ENCODE data around the gene PDLIM4.

The PDLIM4 gene, protein sequence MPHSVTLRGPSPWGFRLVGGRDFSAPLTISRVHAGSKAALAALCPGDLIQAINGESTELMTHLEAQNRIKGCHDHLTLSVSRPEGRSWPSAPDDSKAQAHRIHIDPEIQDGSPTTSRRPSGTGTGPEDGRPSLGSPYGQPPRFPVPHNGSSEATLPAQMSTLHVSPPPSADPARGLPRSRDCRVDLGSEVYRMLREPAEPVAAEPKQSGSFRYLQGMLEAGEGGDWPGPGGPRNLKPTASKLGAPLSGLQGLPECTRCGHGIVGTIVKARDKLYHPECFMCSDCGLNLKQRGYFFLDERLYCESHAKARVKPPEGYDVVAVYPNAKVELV

DNA sequence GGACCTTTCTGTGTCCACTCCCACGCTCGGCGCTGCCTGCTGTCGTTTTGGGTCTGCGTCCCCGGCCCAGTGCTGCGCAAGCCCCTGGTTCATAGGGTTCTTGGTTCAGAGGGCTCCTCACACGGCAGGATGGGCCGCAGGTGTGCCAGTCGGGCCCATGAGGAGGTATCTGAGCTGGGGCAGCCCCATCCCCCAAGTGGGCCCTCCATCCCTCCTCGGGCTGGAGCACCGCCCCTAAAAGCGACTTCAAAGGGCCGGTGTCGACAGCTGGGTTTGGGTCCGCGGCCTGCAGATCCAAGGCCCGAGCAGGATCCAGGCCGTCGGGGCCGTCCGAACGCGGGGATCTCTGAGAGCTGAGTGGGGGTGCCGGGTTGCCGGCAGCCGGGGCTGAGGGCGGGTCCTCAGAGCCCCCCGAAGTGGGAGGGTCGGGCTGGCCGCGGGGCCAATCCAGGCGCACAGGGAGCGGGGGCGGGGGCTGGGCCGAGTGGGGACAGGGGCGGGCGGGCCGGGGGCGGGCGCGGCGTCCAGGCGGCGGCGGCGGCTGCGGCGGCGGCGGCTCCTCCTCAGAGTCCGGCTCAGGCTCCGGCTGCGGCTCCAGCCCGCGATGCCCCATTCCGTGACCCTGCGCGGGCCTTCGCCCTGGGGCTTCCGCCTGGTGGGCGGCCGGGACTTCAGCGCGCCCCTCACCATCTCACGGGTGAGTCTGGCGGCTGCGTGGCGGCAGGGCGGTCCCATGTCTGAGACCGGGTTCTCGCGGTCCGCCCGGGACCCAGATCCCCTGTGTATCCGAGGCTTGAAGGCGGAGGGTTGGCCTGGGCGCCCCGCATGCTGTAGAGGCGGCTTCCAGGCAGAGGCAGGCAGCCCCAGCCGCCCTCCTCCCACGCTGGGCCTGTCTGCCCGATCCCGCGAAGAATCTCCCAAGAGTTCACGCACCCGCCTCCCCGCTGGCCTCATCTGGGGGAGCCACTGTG, at the start of gene PDLIM4:
TSS of gene PDLIM4 (plus strand) at position 566 of the 971 bp plus-strand sequence. CDS start at position 605, 39 bp downstream.
- DNase-seq = no peak

DNA sequence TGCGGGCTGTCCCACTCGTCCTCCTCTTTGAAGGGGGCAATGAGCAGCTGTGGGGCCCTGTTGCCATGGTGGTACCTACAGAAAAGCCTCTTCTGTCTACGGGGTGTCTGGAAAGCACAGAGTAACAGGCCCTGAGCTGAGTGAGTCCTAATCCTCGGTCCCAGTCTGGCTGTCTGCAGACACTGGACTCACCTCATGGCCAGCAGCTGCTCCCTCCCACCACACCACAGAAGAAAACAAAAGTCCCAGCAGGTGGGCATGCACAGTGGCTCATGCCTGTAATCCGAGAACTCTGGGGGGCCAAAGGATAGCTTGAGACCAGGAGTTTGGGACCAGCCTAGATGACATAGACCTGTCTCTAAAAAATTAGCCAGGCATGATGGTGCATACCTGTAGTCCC, 49.7 kb upstream of the PDLIM4 start:
- DNase-seq = no peak

DNA sequence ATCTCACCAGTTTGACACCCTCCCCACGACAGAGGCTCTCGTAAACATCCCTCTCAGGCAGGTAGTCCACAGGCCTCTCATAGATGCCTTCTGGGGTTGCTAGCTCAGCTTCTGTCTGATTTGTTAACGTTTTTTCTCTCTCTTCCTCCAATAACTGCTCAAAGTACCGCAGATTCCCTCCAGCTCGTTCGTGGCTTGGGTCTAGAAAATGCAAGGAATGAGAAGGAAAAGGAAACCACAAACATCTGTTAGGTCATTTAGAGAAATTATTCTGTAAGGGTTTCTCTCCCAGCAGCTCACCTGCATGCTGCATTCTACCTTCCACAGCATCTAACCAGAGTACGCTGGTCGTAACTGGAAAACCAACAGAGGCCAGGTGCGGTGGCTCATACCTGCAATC, 48.4 kb upstream of the PDLIM4 start:
- no peak for DNase-seq

DNA sequence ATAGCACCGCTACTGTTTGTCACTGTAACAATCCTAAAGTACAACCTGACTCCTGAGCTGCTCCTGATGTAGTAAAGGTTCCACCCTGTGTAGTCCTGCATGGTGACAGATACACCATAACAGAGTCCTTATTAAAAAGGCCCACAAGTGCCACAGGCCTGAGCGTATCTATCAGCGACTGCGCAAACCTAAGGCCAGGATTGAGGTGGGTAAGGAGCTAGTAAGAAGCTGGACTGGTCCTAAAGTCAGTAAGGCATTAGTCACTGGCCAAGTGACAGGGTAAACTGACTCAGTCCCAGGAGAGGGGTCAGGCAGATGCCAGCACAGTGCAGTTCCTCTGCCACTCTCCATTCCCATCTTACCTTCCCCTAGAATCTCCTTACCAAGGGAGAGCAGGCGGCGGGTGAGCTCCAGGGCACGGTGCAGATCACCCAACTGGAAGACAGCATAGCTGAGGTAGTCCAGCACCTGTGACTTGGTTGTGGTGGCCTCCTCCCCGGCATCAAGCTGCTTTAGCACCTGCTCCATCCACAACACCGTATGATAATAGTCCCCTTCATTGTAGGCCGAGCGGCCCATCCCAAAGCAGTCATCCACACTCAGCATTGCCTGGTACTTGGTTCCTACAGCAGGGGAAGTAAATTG, 47.5 kb upstream of the PDLIM4 start:
- DNase-seq = no peak

DNA sequence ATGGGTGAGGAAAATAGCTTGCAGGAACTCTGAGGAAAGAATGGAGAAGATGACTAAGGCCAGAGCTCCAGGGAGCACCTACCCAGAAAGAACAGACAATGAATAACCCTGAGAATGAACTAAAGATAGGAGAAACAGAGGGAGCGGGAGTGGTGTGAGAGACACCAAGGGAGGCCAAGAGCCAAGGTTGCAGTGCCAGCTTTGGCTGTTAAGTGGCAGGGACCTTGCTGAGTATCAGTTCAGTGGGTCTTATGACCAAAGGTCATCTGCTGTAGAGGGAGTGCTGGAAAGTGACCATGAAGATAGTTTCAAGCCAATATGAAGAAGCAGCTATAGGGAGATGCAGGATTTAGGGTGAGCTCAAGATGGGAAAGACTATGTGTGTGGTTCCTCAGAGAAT, 46.6 kb upstream of the PDLIM4 start:
- no peak for DNase-seq

DNA sequence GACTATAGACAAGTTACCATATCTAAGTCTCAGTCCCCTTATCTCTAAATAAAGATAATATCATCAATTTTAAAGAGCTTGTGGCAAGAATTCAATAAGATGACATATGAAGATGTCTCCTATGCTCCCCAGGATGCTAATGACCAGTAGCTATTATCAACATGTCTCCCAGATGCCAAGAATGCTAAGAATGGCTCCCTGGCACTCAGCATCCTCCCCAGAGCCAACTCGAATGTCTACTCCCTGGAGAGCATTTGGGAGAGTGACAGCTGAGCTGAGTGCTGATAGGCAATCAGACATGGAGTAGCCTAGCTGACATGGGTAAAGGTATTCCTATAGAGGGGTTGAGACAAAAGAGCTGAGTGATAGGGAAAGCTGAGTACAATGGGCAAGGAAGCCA, 45.7 kb upstream of the PDLIM4 start:
- DNase-seq = no peak

DNA sequence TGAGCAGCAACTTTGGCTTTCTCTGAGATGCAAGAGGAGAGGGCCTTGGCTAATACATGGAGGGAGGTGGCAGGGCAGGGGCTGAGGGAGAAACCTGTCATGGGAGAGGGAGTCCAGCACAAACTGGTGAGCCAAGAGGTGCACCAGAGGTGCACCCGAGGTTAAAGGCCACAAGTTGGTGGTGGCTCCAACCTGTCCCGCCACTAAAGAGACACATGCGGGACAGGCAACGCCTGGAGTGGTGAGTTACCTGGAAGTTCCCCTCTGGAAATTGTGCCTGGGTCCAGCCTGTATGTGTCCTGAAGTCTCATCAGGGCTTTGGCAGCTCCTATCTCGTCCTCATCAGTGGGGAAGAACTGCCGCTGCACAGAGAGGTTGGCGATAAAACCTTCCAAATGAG, 43.8 kb upstream of the PDLIM4 start:
- DNase-seq = no peak

DNA sequence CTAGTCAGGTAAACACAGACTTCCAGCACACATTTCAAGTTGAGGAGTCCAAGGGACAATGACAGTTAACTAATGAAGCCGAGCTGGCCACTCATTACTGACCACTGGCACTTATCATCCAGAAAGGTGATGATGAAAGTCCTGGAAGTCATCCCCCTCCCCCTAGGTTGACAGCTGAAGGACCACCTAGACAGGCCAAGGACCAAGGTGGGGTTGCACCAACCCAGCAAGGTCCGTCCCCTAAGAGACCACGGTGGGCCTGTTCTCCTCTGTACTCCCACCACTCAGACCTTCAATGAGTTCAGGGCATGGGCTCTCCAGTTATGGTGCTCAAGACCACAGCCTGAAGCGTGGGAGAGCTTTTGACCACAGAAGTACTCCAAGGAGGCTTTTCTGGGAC, 43.0 kb upstream of the PDLIM4 start:
- DNase-seq = no peak

DNA sequence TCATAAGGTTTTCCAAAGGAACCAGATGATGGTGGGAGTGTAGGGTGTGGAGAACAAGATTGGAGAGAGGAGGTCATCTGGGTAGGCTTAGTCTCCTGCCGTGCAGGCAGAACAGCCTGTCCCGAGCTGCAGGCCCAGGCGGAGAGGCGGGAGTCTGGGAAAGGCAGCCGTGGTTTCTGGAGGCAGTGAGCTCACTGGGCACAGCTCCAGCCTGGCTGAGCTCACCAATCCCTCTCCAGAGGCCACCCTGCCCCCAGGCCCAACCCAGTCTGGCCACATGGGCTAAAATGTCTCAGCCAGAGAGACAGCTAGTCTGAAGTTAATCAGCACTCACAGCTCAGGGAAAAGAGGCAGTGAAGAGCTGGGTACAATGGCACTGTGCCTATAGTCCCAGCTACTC, 42.2 kb upstream of the PDLIM4 start:
- no peak for DNase-seq

DNA sequence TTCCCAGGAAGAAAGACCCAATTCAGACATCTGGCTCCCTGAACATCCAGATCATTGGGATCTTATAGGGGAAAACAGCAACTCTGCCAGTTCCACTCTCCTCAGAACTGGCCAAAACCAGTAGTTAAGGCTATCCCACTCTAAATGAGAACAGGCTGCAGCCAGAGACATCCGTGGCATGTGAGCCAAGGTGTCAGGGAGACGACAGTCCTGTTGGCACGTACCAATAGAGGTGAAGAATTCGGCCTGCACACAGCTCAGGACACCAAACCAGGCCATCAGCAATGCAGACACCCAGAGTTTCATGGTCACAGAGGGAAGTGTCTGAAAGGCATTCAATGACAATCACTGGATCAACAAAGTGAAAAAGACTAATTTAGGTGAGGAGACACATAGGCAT, 39.2 kb upstream of the PDLIM4 start:
- DNase-seq = no peak

DNA sequence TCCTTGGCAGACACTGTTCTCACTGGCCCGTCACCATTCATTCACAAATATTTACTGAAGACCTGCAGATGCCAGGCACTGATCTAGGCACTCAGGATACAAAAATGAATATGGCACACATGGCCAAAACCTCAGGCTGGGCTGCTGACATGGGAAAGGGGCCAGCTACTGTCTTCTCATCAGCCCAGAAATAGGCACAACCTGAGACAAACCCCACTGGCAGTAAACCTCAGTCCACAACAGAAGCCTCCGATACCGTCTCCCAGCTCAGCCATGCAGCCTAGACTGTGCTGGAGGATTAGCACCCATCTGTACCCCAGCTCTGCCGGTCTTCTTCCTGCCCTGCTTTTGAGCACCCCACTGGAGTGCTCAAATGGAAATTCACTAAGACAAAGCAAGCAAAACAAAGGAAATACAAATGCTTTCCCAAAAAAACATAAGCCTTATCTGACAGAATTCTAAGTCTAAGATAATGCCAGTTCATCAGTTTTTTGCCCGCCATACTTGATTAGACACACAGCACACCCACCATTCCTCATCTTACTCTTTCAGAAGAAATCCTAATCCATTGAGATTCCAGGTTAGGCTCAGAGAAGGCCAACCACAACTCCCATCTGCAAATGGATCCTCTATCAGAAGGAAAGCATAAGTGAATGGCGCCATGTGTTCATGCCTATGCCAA, 38.1 kb upstream of the PDLIM4 start:
- no peak for DNase-seq

DNA sequence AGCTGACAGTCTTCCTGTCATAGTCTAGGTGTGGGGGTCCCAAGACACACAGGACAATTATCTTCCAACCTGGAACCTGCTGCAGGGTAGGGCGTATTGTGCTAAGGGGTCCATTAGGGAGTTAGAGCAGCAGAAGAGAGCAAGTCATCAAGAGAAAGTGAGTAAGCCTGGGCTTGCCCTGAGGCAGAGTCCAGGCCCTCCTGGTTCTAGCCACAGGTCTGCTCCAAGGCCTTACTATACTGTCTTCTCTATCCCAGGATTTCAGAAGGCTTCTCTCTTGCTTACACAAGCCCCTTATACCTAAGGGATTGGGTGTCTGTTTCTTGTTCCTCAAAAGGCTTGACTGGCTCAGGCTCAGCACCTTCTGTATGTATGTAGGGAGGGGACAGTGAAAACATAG, 37.5 kb upstream of the PDLIM4 start:
- no peak for DNase-seq

DNA sequence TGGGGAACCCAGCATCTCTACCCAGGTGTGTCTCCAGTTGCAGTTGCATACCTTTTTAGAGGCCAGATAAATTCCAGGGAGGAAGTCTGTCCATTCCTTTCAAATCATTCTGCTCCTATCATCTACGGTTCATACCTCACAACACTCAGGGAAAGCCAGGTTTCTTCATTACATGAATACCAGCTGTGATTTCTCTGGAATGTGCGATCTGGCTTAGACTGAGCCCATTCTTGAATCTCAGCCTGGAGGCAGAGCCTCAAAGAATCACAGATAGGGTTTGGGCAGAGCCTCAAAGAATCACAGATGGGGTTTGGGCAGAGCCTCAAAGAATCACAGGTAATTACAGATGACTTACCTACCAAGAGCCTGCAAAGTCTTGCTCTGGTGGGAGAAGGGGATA, 37.0 kb upstream of the PDLIM4 start:
- DNase-seq = no peak

DNA sequence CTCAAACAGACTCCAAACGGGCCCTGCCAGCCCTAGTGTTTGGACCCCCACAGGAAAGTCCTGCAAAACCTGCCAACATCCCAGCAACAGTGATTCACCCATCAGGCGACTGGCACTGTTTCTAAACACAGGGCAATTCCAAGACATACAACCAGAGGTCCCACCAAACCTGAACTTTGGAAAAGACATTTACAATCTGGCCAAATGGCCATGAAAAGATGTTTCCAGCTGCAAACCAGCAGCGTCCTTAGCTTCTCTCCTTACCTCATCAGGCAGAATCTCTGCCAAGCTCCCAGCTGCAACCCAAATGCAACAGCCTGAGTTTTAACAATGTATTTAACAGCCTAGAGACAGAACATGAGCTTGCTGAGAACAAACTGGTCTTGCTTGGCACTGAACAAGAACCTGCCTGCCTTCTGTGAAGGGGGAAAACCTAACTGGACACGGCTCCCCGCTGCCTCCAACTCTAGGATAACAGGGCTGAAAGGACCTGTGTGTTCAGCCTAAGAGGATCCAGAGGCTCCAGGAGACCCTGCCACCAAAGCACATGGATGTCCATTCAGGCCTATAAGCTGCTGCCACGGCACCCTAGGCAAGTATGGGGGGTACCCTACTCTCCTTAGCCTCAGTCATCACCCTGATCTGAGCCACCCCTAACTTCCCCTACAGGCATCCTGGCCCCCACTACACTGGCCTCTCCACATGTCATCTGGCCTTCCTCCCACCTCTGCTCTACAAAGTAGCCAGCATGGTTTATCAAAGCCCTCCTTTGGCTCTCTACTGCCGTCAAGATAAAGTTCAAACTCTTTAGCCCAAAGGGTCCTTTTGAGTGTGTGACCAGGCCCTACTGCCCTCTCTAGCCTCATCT, 35.5 kb upstream of the PDLIM4 start:
- no peak for DNase-seq

DNA sequence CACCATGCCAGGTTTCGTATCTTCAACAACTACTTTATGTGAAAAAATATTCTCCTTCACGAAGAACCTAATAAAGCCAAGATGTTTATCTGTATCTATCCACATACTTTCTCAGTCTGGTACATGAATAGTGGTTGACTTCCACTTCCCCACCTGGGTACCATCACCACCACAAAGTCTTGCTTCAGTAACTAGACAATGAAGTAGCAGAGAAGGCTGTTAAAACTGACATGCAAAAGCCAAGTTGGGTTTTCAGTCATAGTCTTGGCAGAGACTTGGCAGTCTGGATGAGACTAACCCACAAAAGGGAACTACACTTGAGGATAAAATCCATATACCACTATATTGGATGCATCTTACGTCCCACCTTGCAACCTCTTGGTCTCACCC, 34.9 kb upstream of the PDLIM4 start:
- DNase-seq = no peak

DNA sequence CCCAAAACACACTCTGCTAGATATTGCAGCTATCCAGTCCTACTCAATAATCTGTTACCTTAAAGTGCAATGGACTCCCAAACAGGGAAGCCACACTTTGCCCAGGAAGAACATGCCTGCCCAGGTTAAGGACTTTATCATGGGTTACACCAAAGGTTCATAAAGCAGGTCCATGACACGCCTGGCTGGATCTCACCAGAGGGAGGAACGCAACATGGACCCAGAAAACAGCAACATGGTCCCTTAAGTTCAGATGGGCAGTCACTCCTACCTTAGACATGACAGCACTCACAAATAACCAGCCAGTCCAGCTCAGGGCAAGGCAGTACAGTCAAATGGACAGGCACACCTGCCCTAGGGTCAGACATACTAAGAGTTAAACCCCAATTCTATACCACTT, 33.6 kb upstream of the PDLIM4 start:
- DNase-seq = no peak

DNA sequence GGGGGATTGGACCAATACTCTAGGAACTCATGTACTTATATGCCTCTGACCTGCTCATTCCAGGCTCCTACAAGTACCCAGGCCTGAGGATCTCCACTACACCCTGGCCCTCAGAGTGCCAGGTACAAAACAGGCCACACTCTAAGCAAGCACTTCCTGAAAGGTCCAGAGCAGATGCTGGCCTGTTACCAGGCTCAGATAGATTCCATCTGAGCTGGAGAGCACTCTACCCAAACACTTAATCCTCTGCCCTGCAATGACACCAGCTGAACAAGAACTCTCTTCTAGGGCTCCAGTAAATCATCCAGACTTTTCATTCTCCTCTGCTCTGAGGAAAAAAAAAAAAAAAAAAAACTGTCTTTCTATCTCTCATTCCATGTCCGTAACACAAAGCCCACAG, 32.8 kb upstream of the PDLIM4 start:
- DNase-seq = no peak

DNA sequence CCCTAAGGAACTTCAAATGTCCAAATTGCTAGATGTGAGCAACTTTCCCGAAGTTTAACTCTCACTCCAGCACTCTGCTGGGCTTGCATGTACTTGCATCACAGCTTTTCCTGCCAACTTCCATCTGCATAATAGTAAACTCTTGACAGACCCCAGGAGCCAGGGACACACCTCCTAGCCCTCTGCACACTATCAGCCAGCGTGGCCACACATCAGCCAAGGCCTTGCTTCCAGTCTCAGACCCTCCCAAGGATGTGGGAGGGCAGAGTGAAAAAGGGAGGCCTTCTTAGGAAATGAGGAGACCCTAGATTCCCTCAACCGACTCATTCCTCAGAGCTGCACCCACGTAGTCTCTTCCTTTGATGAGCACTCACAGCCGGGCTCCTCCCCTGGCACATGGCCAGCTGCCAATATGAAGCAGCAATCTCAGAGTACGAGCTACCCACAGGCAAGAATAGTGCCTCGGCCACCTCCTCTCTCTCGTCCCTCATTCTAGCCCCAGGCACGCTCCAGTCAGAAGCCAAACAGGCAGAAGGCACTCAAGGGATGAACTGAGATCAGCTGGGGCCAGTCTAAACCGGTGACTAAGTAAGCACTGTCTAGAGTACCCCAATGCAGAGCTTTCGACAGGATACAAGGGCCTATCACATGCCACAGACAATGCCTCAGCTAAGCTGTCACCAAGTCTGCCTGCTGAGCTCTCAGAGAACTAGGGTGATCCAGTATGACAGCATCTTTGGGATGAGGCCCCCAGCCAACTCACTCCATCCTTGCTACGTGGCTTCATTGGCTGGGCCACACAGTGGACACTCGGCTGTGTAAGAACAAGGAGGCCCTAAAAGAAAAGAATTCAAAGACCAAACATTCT, 32.1 kb upstream of the PDLIM4 start:
- DNase-seq = no peak

DNA sequence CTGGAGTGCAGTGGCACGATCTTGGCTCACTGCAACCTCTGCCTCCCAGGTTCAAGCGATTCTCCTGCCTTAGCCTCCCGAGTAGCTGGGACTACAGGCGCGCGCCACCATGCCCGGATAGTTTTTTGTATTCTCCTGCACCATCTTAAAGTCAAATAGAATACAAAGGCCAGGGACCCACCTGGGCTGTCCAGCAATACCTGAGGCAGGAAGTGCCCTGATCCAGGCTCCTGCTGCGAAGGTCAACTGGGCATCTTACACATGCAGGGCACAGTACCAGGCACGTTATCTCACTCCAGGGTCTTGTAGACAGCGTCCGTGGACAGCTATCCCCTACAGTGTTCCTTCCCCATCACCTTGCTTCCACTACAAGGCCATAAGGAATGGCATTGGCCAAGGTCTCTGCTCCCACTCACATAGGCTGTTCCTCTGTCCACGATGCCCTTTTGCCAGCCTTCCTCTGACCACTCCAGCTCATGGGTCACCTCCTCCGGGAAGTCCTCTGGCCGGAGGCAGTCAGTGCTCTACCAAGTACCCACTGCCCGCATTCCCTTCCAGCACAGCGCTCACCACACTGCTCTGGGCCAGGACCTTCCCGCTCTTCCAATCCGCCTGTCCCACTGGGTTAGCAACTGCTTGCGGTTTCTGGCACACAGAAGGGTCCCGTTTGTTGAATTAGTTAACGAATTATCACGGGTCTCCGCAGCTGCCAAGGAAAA, 30.8 kb upstream of the PDLIM4 start:
- no peak for DNase-seq

DNA sequence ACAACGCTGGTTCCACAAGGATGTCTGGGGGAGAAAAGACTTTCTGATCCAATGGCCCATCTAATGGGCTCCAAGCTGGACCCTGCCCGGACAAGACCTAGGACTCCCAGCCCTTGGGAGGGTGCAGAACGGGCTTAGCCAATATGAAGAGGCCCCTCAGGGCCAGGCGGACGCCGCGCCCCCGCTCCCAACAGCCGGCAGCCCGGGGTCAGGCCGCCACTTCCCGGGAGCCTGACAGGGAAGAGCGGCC, 30.3 kb upstream of the PDLIM4 start:
- DNase-seq = no peak

All from NCI-H774 (cell line).